GM18511 (cell line): Measurements from ENCODE around the gene ATP2B3.
A peak's percentile ranks its signal among the peaks of the same experiment; 100 is the strongest.

Experiments used
- ATAC-seq: cut with Tn5 transposase; IDR thresholded peaks from one replicate; pipeline ENCODE4 v1.9.1; 2021; ENCODE audit warnings: mild to moderate bottlenecking, moderate library complexity; ENCODE audit not compliant: unreplicated experiment

ATP2B3 gene

DNA sequence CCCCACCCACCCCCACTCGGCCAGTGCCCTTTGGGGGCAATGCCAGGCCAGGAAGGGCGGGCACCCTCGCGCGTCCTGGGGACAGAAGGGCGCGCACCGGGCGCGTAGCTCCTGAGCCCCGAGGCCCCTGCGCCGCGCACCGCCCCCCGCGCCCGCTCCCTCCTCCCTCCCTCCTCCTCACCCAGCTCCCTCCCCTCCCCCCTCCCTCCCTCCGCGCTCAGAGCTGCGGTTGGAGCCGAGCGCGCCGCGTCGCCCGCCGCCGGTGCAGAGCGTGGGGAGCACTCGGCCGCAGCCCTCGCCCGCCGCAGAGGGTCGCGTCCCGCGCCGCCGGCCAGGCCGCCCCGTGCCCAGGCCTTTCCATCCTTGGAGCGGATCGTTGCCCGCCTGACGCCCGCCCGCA is at the start of gene ATP2B3:
TSS of gene ATP2B3 (plus strand) at position 220 of the 400 bp plus-strand sequence. CDS start 18,606 bp downstream, outside the sequence.
- ATAC-seq: no peak

- ATAC-seq: no peak
These were observed 49.3 kb upstream of the ATP2B3 start for GRCh38 chrX:153468008-153468580.

- peak; percentile 47 for ATAC-seq
These were observed 47.5 kb upstream of the ATP2B3 start for GRCh38 chrX:153469811-153470410.

DNA sequence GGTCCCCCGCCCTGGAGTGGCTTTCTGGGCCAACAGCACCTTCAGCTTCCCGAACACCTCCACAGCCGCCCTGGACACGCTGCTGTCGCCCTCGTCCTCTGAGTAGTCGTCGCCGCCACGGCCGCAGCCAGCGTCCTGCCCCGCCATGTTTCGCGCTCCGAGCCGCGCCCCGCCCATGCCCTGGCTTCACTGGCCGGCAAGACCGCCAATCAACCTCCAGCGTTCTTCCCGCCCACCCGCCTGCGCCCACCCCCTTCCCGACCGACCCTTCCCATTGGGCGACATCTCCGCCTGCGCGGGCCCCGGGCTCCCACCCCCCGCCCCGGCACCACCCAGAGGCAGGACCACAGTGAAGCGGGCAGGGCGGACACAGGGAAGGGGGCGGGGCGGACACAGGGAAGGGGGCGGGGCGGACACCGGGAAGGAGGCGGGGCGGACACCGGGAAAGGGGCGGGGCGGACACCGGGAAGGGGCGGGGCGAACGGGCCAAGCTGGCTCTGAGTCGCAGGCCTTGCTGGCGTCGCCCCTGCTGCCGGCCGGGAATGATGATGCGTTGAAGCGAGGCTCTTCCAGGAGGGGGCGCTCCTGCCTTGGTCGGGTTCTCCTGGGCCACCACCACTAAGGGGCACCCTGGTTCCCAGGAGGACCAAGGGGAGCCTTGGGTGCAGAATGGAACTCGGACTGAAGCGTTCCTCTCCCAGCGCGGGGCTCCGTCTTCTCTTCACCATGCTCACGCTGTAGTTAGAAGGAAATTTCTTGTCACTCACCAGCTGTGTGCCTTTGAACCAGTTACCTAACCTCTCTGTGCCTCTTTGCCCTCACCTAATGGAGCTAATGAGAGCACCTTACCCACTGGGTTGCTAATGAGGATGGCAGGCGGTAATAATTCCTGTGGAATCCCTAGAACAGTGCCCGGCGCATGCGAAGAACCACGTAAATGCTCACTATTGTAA is 46.8 kb upstream of the ATP2B3 start, which contains the start of gene HAUS7:
TSS of gene HAUS7 (minus strand) at position 166 of the 953 bp plus-strand sequence. CDS start at position 147, 19 bp downstream.
- peak; percentile 82 for ATAC-seq

GRCh38 chrX:153471663-153472280 is 45.7 kb upstream of the ATP2B3 start:
- ATAC-seq: no peak

DNA sequence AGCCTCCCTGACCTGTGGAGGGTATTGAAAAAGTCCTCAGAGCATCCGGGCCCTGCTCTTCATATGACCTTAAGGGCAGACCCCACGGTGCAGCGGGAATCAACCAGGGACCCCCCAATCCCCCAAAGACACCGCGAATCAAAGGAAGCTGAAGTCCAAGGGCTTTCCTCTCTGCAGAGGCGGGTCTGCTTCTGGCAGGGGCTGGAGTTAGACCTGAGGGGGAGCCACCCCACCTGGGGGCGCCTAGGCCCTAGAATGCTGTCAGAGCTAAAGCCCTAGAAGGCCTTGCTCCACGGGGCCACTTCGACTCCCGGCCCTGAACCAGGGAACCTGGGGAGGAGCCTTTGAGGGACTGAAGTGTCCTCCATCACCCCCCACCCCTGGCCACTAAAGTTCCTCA is 44.3 kb upstream of the ATP2B3 start:
- no peak for ATAC-seq

- no peak for ATAC-seq
These were observed 43.2 kb upstream of the ATP2B3 start for GRCh38 chrX:153474266-153474665.

DNA sequence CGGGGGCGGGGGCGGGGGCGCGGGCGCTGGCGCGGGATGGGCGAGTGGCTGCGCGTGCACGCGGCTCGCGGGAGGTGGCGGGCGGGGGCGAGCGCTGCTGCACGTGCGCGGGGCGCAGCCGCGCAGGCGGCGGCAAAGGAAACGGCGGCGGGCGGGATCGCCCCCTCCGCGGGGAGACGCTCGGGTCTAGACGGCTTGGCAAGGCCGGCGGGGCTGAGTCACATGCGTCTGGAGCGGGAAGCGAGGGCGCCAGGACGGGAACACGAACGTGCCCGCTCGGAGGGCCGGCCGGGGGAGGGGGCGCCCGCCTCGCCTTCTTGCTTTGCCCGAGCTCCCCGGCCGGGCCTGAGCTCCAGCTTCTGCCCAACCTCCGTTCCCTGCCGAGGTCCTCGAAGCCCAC is 42.7 kb upstream of the ATP2B3 start:
- no peak for ATAC-seq

DNA sequence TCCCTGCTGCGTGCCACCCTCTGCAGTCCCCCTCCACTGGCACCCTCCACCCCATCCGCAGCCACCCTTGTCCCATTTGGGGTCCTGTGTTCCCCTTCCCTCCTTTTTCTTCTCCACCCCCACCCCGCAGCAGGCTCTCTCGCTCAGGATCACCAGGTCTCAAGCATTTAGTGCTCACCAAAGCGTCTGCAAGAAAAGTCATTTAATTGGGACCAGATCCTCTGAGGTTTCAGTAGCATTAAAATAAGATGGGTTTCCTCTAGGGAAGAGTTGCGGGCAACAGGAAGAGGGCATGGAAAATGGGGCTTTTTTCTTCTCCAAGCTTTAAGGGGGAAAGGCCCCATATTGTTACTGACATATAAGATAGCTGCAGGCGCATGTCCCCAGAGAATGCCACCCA is 42.2 kb upstream of the ATP2B3 start:
- no peak for ATAC-seq

DNA sequence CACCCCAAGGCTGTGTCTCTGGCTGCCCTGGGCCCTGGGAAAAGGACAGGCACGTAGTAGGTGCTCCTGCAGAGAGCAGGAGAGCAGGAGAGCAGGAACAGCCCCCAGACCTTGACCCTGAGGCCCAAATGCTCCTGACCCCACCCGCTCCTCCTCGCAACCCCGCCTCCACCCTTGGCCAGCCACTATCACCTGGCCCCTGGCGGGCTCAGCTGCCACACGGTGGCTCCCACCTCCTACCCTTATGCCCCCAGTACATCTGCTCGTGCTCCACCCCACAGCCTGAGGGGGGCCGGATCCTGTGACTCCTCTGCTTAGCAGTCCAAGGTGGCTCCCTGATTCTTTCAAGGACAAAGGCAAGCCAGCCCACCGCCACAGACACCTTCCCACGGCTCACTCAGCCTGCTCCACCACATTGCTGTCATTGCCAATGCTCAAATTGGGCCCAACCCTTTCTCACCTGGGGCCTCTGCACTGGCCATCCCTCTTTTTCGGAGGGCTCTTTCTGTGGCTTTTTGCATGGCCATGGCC is 41.6 kb upstream of the ATP2B3 start:
- ATAC-seq: no peak

DNA sequence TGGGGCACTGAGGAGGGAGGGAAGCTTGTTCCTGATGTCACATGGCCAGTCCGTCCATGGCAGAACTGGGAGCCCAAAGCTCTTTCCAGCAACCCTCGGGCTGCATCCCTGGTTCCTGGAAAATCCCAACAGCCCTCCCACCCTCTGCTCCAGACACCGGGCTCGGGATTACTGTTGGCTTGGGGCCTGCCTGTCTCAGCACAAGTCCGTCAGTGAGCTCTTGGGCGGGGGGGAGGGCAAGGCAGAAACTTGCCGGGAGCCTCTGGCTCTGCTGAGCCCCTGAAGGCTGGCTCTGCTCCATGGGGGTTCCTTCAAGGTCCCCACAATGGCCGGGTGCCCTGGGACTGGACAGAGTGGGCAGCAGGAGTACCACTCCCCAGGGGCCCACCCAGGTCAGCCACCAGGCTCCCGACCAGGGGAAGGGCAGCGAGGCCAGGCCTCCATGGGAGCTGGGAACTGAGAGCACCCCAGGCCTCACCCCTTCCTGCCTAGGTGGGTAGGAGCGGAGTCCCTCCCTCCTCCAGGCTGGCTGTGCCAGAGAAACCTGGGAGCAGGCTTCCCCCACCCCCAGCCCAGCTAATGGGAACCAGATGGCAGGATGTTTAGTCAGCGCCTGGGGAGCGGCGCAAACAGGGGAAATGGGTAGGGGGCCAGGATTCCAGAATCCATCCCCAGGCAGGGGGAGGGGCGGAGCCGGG is 40.6 kb upstream of the ATP2B3 start:
- no peak for ATAC-seq

DNA sequence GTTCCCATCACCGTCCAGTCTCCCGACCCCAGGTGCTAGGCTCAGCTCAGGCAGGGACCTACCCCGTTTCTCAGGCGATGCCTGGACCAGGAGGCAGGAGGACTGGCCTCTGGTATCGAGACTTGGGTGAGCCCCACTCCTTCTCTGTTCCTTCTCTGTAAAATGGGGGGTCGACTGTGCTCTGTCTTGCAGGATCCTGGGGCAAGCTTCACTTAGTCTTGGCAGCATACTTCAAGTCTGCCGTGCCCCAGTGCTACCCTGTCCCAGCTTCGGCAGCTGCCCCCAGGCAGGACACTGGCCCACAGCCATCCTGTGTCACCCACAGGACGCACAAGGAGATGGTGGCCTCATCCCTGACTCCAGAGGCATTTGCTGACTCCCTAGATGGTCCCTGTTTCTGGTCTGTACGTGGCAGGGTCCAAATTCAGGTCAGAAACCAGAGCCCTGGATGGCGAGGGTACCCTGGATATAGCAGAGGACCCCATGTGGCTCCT is 40.0 kb upstream of the ATP2B3 start:
- ATAC-seq: no peak

- no peak for ATAC-seq
These were observed 39.5 kb upstream of the ATP2B3 start for GRCh38 chrX:153477901-153478300.

- no peak for ATAC-seq
These were observed 38.7 kb upstream of the ATP2B3 start for GRCh38 chrX:153478746-153479145.

DNA sequence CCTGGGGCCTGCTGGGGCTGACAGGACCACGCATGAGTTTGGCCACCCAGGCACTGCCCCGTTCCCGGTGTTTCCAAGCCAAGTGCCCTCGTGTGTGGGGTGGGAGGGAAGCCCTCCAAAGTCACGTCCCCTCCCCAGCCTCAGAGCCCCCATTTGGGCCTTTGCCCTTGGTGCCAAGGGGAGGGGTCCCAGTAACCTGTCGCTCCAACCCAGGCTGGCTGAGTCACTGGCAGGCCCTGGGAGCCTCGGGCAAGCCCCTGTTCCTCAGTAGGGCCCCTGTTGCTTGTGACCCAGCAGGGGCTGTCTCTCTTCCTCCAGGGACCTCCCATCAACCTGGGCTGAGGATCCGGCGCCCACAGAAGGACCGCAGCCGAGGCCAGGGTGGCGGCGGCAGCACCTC is 36.4 kb upstream of the ATP2B3 start:
- no peak for ATAC-seq

DNA sequence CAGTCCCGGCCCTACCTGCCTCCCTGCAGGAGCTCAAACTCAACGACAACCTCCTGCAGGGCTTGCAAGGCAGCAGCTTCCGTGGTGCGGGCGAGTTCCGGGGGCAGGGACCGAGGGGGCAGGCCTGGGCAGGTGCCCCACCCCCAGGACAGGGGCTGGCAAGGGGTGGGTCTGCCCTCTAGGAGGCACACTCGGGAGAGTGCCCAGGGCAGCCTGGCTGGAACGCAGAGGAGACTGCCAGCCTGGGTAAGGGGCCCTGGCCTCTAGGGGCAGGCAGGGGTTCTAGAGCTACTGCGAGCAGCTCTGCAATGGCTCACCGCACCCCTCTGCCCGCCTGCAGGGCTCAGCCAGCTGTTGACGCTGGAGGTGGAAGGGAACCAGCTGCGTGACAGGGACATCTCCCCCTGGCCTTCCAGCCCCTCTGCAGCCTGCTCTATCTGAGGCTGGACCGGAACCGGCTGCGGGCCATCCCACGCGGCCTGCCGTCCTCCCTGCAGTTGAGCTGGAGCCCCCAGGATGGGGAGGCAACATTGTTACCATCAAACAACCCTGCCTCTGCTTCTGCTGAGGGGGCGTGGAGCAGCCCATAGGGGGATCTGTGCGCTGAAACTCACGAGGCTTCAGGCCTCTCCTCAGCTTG is 34.9 kb upstream of the ATP2B3 start:
- no peak for ATAC-seq

DNA sequence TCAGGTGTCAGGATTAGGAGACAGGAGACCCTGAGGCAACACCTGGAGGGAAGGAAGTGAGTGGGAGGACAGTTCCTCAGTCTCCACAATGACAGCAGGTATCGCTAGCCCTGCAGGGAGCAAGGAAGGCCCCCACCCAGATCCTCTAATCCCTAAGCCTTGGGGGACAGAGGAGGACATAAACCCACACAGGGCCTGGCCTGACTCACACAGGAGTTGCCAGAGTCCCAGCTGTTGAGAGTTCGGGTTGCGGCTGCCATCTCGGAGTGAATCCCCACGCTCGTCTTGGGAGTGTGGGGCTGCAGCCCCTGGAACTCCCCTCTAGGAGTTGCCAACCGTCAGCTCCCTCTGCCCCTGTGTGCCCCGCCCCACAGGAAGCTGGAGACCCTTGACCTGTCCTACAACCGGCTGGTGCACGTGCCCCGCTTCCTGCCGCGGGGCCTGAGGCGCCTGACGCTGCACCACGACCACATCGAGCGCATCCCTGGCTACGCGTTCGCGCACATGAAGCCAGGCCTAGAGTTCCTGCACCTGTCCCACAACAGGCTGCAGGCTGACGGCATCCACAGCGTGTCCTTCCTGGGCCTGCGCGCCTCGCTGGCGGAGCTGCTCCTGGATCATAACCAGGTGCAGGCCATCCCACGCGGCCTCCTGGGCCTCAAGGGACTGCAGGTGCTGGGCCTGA is 31.9 kb upstream of the ATP2B3 start:
- no peak for ATAC-seq

- ATAC-seq: no peak
These were observed 31.3 kb upstream of the ATP2B3 start for GRCh38 chrX:153486171-153486570.

- ATAC-seq: no peak
These were observed 29.8 kb upstream of the ATP2B3 start for GRCh38 chrX:153487590-153488071.
